Hindlimb muscle (tissue), 1 donor: ENCODE data around the gene OSER1. TPM values are rescaled to one million over a fixed set of nuclear protein-coding genes. Genes with fewer than 3 reads are reported as not detected.

Experiments used
- DNase-seq: peaks from one replicate; pipeline ENCODE4 v3.0.0-alpha.2; 2013
- polyA plus RNA-seq: library from polyadenylated mRNA; unstranded; fragments of 120-200 nt; gene quantifications from one replicate; pipeline ENCODE4 v1.2.1, GENCODE V29; 2013; ENCODE audit not compliant: insufficient read length

OSER1 gene
- polyA plus RNA-seq, 1 donor = 29.5 TPM

GRCh38 chr20:44173846-44174245, 36.7 kb downstream of the OSER1 start:
- DNase-seq = no peak

GRCh38 chr20:44173116-44173515, 37.5 kb downstream of the OSER1 start:
- DNase-seq = no peak

GRCh38 chr20:44172572-44172950, 38.0 kb downstream of the OSER1 start:
- DNase-seq = no peak

GRCh38 chr20:44171775-44172571, 38.6 kb downstream of the OSER1 start:
- no peak for DNase-seq

GRCh38 chr20:44170816-44171410, 39.7 kb downstream of the OSER1 start:
- no peak for DNase-seq

GRCh38 chr20:44167736-44168135, 42.8 kb downstream of the OSER1 start:
- no peak for DNase-seq

- DNase-seq = no peak
Measured at GRCh38 chr20:44166477-44166876, 44.1 kb downstream of the OSER1 start.

- no peak for DNase-seq
Measured at GRCh38 chr20:44166008-44166407, 44.6 kb downstream of the OSER1 start.

GRCh38 chr20:44160133-44160532, 50.4 kb downstream of the OSER1 start:
- no peak for DNase-seq

GRCh38 chr20:44159711-44160110, 50.9 kb downstream of the OSER1 start:
- no peak for DNase-seq

GRCh38 chr20:44159125-44159524, 51.4 kb downstream of the OSER1 start:
- no peak for DNase-seq

- no peak for DNase-seq
Measured at GRCh38 chr20:44157061-44157460, 53.5 kb downstream of the OSER1 start.

GRCh38 chr20:44154521-44155001, 56.0 kb downstream of the OSER1 start:
- no peak for DNase-seq

- DNase-seq = no peak
Measured at GRCh38 chr20:44153636-44154043, 56.9 kb downstream of the OSER1 start.

- no peak for DNase-seq
Measured at GRCh38 chr20:44151621-44152416, 58.8 kb downstream of the OSER1 start.

- no peak for DNase-seq
Measured at GRCh38 chr20:44146272-44146671, 64.3 kb downstream of the OSER1 start.

Other genes starting within 250 kb of the OSER1 start
- gene JPH2, start 23.6 kb downstream of the OSER1 start, polyA plus RNA-seq = 127 TPM
- 0.30 TPM for gene GDAP1L1, start 36.5 kb upstream of the OSER1 start, polyA plus RNA-seq
- gene FITM2, start 100.4 kb upstream of the OSER1 start, polyA plus RNA-seq = 7.2 TPM
- gene R3HDML, start 126.3 kb upstream of the OSER1 start, polyA plus RNA-seq = not detected
- gene HNF4A, start 144.9 kb upstream of the OSER1 start, polyA plus RNA-seq = 0.04 TPM